Trophoblast cell (in vitro differentiated cells and primary cell): Measurements from ENCODE around the gene DUSP28.
A peak's percentile ranks its signal among the peaks of the same experiment; 100 is the strongest.

ENCODE experiments used
- DNase-seq, 2 donors: peaks; one replicate each; pipeline ENCODE4 v3.0.0-alpha.2; 2016
- H2AFZ ChIP-seq: 2 replicates; pipeline ENCODE4 v1.6.1; 2013; ENCODE audit warnings: low read length, moderate library complexity, mild to moderate bottlenecking; ENCODE audit not compliant: insufficient read depth, poor library complexity
- H2AK5ac ChIP-seq: 2 replicates; pipeline ENCODE4 v1.6.1; 2013; ENCODE audit warnings: mild to moderate bottlenecking, low read length
- H2BK120ac ChIP-seq: 2 replicates; pipeline ENCODE4 v1.6.1; 2013; ENCODE audit warnings: low read length, mild to moderate bottlenecking, moderate library complexity; ENCODE audit not compliant: insufficient read depth, poor library complexity
- H2BK12ac ChIP-seq: 2 replicates; pipeline ENCODE4 v1.6.1; 2013; ENCODE audit warnings: mild to moderate bottlenecking, low read length, moderate library complexity
- H2BK5ac ChIP-seq: 2 replicates; pipeline ENCODE4 v1.6.1; 2013; ENCODE audit warnings: low read length, low read depth, moderate library complexity, mild to moderate bottlenecking; ENCODE audit not compliant: poor library complexity
- H3K14ac ChIP-seq: 2 replicates; pipeline ENCODE4 v1.6.1; 2013; ENCODE audit warnings: mild to moderate bottlenecking, low read length
- H3K18ac ChIP-seq: 2 replicates; pipeline ENCODE4 v1.6.1; 2013; ENCODE audit warnings: mild to moderate bottlenecking, low read length
- H3K23ac ChIP-seq: 2 replicates; pipeline ENCODE4 v1.6.1; 2013; ENCODE audit warnings: low read length
- H3K27ac ChIP-seq: 2 replicates; pipeline ENCODE4 v1.5.1; 2013; ENCODE audit warnings: low read depth, mild to moderate bottlenecking, inconsistent platforms, low read length, moderate library complexity
- H3K27me3 ChIP-seq: 2 replicates; pipeline ENCODE4 v1.6.1; 2013; ENCODE audit warnings: inconsistent platforms, mild to moderate bottlenecking, low read length, moderate library complexity; ENCODE audit not compliant: insufficient read depth
- H3K36me3 ChIP-seq, 2 experiments: 1 replicate in 1 of 2; 2 replicates in 1 of 2; pipeline ENCODE4 v1.6.1; 2013; ENCODE audit warnings: low read length in 2 of 2, mild to moderate bottlenecking in 2 of 2, moderate library complexity in 1 of 2; ENCODE audit not compliant: insufficient read depth in 2 of 2, control insufficient read depth in 1 of 2
- H3K4ac ChIP-seq: 2 replicates; pipeline ENCODE4 v1.6.1; 2013; ENCODE audit warnings: low read depth, mild to moderate bottlenecking, low read length, moderate library complexity
- H3K4me1 ChIP-seq, 2 experiments: 1 replicate in 1 of 2; 2 replicates in 1 of 2; pipeline ENCODE4 v1.6.1; 2013; ENCODE audit warnings: low read length in 2 of 2, mild to moderate bottlenecking in 2 of 2, moderate library complexity in 1 of 2; ENCODE audit not compliant: insufficient read depth in 2 of 2, control insufficient read depth in 1 of 2
- H3K4me2 ChIP-seq: 2 replicates; pipeline ENCODE4 v1.6.1; 2013; ENCODE audit warnings: inconsistent platforms, mild to moderate bottlenecking, low read length, moderate library complexity
- H3K4me3 ChIP-seq: 2 replicates; pipeline ENCODE4 v1.5.1; 2013; ENCODE audit warnings: mild to moderate bottlenecking, low read depth, low read length, inconsistent platforms
- H3K79me1 ChIP-seq: one replicate; pipeline ENCODE4 v1.6.1; 2013; ENCODE audit warnings: low read length
- H3K79me2 ChIP-seq: 2 replicates; pipeline ENCODE4 v1.6.1; 2013; ENCODE audit warnings: low read length, mild to moderate bottlenecking; ENCODE audit not compliant: control insufficient read depth, insufficient read depth, poor library complexity
- H3K9ac ChIP-seq: 2 replicates; pipeline ENCODE4 v1.6.1; 2013; ENCODE audit warnings: mild to moderate bottlenecking, low read length
- H3K9me3 ChIP-seq: 2 replicates; pipeline ENCODE4 v1.6.1; 2013; ENCODE audit warnings: low read depth, mild to moderate bottlenecking, control low read depth, inconsistent platforms, low read length; ENCODE audit not compliant: insufficient read depth
- H4K12ac ChIP-seq: 2 replicates; pipeline ENCODE4 v1.6.1; 2013; ENCODE audit warnings: low read depth, mild to moderate bottlenecking, low read length, moderate library complexity
- H4K8ac ChIP-seq: 2 replicates; pipeline ENCODE4 v1.6.1; 2013; ENCODE audit warnings: low read depth, mild to moderate bottlenecking, low read length, moderate library complexity
- H4K91ac ChIP-seq: one replicate; pipeline ENCODE4 v1.6.1; 2013; ENCODE audit warnings: low read depth, mild to moderate bottlenecking, low read length, moderate library complexity
- WGBS: extraction: QIAGEN DNeasy Blood & Tissue Kit; methylation state at CpG from one replicate; pipeline ENCODE4 v1.1.7; 2013; ENCODE audit warnings: missing lambda C conversion rate; ENCODE audit not compliant: insufficient read length, insufficient coverage; ENCODE audit errors: extremely low coverage; 5-methylcytosine and 5-hydroxymethylcytosine counted together

Gene DUSP28

DNA sequence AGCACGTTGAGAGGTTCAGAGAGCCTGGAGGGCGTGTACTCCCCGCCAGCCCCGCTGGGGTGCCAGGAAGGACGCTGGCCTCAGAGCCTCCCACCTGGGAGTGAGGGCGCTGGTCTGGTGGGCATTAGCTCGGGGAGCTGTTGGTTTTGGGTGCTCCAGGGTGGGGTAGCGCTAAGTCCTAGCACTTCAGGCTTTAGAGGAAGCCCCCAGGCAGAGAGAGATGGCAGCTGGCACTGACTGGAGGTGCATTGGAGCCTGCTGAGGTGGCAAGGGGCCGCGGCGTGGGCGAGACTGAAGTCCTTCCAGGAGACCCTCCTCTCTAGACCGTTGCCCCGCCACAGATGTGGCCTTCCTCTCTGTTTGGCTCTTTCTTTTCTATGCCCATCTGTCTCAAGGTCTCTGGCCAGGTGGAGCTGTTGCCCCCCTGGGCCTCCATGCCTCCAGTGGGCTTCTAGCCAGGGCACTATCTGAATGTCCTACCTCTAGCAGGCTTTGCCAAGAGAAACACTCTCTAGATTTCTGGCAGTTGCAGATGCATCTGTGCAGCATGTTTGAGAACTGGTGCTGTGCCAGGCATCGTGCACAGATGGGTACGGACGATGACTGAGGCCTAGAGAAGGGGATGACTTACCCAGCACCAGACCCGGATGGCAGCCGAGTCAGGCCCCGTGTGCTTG lies 33.0 kb downstream of the DUSP28 start:
- H2AFZ ChIP-seq, result no peak overlapping the region
- H3K4me1 ChIP-seq, result peaks cover 0 to 2% of the 10 kb centered on the region in 2 experiments
- no peak overlapping the region for H3K4me3 ChIP-seq
- H3K4ac ChIP-seq, result no peak overlapping the region
- no peaks in the 10 kb centered on the region for H3K79me2 ChIP-seq
- H4K91ac ChIP-seq, result no peak overlapping the region
- peaks cover 43 to 54% of the 10 kb centered on the region in 2 experiments for H3K36me3 ChIP-seq
- H3K4me2 ChIP-seq, result no peak overlapping the region
- no peak overlapping the region for H3K23ac ChIP-seq
- no peak overlapping the region for H3K18ac ChIP-seq
- no peak for DNase-seq
- H3K27me3 ChIP-seq, result no peaks in the 10 kb centered on the region
- peaks cover 5% of the 10 kb centered on the region for H3K9me3 ChIP-seq
- H4K12ac ChIP-seq, result no peak overlapping the region
- H2BK5ac ChIP-seq, result no peak overlapping the region
- H2AK5ac ChIP-seq, result no peak overlapping the region
- H3K14ac ChIP-seq, result no peak overlapping the region
- WGBS, result no CpG with 5 or more reads among the region's 20 CpGs
- no peak overlapping the region for H3K9ac ChIP-seq
- H2BK12ac ChIP-seq, result no peak overlapping the region
- no peak overlapping the region for H2BK120ac ChIP-seq
- H3K79me1 ChIP-seq, result no peaks in the 10 kb centered on the region
- H4K8ac ChIP-seq, result no peak overlapping the region
- no peak overlapping the region for H3K27ac ChIP-seq

GRCh38 chr2:240593703-240594451 lies 33.7 kb downstream of the DUSP28 start:
- WGBS, result no CpG with 5 or more reads among the region's 19 CpGs
- no peak overlapping the region for H3K4me3 ChIP-seq
- H2BK12ac ChIP-seq, result no peak overlapping the region
- no peak overlapping the region for H3K9ac ChIP-seq
- H2BK5ac ChIP-seq, result no peak overlapping the region
- no peak overlapping the region for H4K12ac ChIP-seq
- H3K27me3 ChIP-seq, result no peaks in the 10 kb centered on the region
- no peak overlapping the region for H2AFZ ChIP-seq
- H3K4me2 ChIP-seq, result no peak overlapping the region
- H3K4me1 ChIP-seq, result no peaks in the 10 kb centered on the region
- H3K27ac ChIP-seq, result no peak overlapping the region
- no peak overlapping the region for H3K14ac ChIP-seq
- no peak overlapping the region for H3K18ac ChIP-seq
- no peak for DNase-seq
- H3K23ac ChIP-seq, result no peak overlapping the region
- no peak overlapping the region for H3K4ac ChIP-seq
- H3K36me3 ChIP-seq, result peaks cover 50 to 61% of the 10 kb centered on the region in 2 experiments
- no peak overlapping the region for H2BK120ac ChIP-seq
- H4K8ac ChIP-seq, result no peak overlapping the region
- H3K79me2 ChIP-seq, result no peaks in the 10 kb centered on the region
- no peak overlapping the region for H4K91ac ChIP-seq
- H2AK5ac ChIP-seq, result no peak overlapping the region
- H3K9me3 ChIP-seq, result peaks cover 5% of the 10 kb centered on the region
- no peaks in the 10 kb centered on the region for H3K79me1 ChIP-seq

DNA sequence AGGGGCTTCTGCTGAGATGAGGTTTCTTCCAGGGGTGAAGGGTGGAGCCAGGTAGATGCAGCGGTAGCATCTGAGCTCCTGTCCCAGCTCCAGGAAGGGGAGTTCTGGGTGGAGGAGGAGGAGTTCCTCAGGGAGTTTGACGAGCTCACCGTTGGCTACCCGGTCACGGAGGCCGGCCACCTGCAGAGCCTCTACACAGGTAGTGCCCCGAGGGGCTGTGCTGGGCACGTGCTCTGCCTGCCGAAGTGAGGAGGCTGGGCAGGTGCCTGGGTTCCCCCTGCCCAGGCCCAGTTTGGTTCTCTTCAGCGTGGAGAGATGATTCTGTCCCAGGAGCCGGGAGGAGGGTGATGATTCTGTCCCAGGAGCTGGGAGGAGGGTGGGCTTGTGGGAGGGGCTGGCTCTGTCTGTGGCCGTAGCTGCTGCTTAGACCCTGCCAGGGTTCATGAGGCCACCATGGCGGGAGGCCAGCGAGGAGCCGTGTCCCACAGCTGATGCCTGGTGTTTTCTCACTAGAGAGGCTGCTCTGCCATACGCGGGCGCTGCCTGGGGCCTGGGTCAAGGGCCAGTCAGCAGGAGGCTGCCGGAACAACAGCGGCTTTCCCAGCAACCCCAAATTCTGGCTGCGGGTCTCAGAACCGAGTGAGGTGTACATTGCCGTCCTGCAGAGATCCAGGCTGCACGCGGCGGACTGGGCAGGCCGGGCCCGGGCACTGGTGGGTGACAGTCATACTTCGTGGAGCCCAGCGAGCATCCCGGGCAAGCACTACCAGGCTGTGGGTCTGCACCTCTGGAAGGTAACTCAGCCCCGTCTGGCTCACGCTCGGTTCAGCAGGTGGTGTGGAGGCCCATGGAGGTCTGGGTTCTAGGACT lies 34.6 kb downstream of the DUSP28 start:
- Histone ChIP-seq H4K8ac (no peak overlapping the region), H3K4me1 (no peaks in the 10 kb centered on the region), H3K9me3 (peaks cover 5% of the 10 kb centered on the region), H3K4me3 (no peak overlapping the region), H2AFZ (no peak overlapping the region), H3K79me1 (no peaks in the 10 kb centered on the region), H2BK120ac (no peak overlapping the region), H3K27me3 (no peaks in the 10 kb centered on the region), H3K79me2 (no peaks in the 10 kb centered on the region), H4K91ac (no peak overlapping the region), H3K23ac (no peak overlapping the region), H3K4me2 (no peak overlapping the region), H3K18ac (no peak overlapping the region), H3K9ac (no peak overlapping the region), H3K36me3 (peaks cover 52 to 58% of the 10 kb centered on the region in 2 experiments), H4K12ac (no peak overlapping the region), H3K27ac (no peak overlapping the region), H2AK5ac (no peak overlapping the region), H3K4ac (no peak overlapping the region), H3K14ac (no peak overlapping the region), H2BK5ac (no peak overlapping the region), H2BK12ac (no peak overlapping the region)
- no peak for DNase-seq
- no CpG with 5 or more reads among the region's 34 CpGs for WGBS

DNA sequence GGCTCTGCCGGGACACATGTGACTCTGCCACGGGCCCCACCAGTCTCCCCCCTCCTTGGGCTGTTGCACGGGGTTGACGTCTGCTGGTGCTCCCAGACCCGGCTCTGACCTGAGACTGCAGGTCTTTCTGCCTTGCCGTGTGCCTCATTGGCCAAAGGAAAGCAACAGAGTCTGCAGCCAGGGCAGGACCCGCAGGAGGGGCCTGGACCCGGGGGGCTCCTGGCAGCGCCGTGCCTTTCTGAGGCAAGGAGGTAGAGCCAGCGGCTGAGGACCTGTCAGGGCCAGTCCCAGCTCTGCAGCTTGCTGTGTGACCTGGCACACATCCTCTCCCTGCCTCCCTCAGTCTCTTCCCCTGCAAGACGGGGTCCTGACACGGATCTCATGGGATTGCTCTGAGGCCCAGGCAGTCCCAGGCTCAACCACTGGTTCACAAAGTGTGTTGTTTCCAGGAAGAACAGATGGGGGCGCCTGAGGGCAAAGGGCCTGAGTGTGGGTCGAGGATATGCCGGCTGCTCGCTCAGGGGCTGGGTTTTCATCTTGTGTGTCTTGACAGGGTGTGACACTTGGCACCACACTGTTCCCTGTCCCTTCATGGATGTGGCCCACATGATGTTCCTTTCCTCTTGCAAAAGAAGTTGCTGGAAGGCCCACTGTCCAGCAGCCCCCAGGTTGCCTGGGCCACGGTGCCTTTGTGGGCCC lies 35.4 kb downstream of the DUSP28 start:
- no peaks in the 10 kb centered on the region for H3K79me1 ChIP-seq
- DNase-seq, result peak in 1 of 2 donors; percentile 38
- H3K9ac ChIP-seq, result no peak overlapping the region
- H4K8ac ChIP-seq, result no peak overlapping the region
- no peak overlapping the region for H2AFZ ChIP-seq
- H2AK5ac ChIP-seq, result no peak overlapping the region
- H4K91ac ChIP-seq, result no peak overlapping the region
- no peaks in the 10 kb centered on the region for H3K79me2 ChIP-seq
- no peaks in the 10 kb centered on the region for H3K27me3 ChIP-seq
- peaks cover 46 to 51% of the 10 kb centered on the region in 2 experiments for H3K36me3 ChIP-seq
- no peak overlapping the region for H3K23ac ChIP-seq
- H3K4ac ChIP-seq, result no peak overlapping the region
- H2BK120ac ChIP-seq, result no peak overlapping the region
- no peak overlapping the region for H4K12ac ChIP-seq
- WGBS, result no CpG with 5 or more reads among the region's 18 CpGs
- H2BK5ac ChIP-seq, result no peak overlapping the region
- H3K4me1 ChIP-seq, result no peaks in the 10 kb centered on the region
- peaks cover 5% of the 10 kb centered on the region for H3K9me3 ChIP-seq
- H3K27ac ChIP-seq, result no peak overlapping the region
- H3K4me3 ChIP-seq, result no peak overlapping the region
- no peak overlapping the region for H3K4me2 ChIP-seq
- no peak overlapping the region for H3K14ac ChIP-seq
- H2BK12ac ChIP-seq, result no peak overlapping the region
- no peak overlapping the region for H3K18ac ChIP-seq
